HepG2 (cell line): ENCODE measurements around the gene TOMM6. TPM values are rescaled to one million over a fixed set of nuclear protein-coding genes. Genes with fewer than 3 reads are reported as not detected.

ENCODE experiments used
- BORCS8-MEF2B ChIP-seq: sonication (generic); formaldehyde crosslinking; IDR thresholded peaks from 2 replicates; pipeline ENCODE4 v1.8.0; 2022; ENCODE audit warnings: mild to moderate bottlenecking, missing genetic modification reagents
- CERS6 ChIP-seq: sonication (generic); formaldehyde crosslinking; IDR thresholded peaks from 2 replicates; pipeline ENCODE4 v1.5.0; 2020; ENCODE audit warnings: missing genetic modification reagents
- FOSL1 ChIP-seq: sonication (generic); formaldehyde crosslinking; IDR thresholded peaks from 2 replicates; pipeline ENCODE4 v1.9.0; 2021; ENCODE audit warnings: missing genetic modification reagents, borderline replicate concordance
- FOXK2 ChIP-seq: fragments of 450-650 bp; IDR thresholded peaks from 2 replicates; pipeline ENCODE4 v1.6.1; 2016
- GATAD1 ChIP-seq: IDR thresholded peaks from 2 replicates; pipeline ENCODE4 v1.6.1; 2016; ENCODE audit warnings: missing genetic modification reagents, missing compliant biosample characterization
- NFIB ChIP-seq: sonication (generic); formaldehyde crosslinking; IDR thresholded peaks from 2 replicates; pipeline ENCODE4 v1.9.0; 2021; ENCODE audit warnings: missing genetic modification reagents, mild to moderate bottlenecking, borderline replicate concordance
- PRDM10 ChIP-seq: sonication (generic); formaldehyde crosslinking; IDR thresholded peaks from 2 replicates; pipeline ENCODE4 v1.4.0; 2020; ENCODE audit warnings: low read depth, missing genetic modification reagents
- SNAPC2 ChIP-seq: sonication (generic); formaldehyde crosslinking; IDR thresholded peaks from 2 replicates; pipeline ENCODE4 v1.8.1; 2022; ENCODE audit warnings: mild to moderate bottlenecking, missing genetic modification reagents
- ZC3H13 ChIP-seq: sonication (generic); formaldehyde crosslinking; IDR thresholded peaks from 2 replicates; pipeline ENCODE4 v1.8.1; 2023; ENCODE audit warnings: mild to moderate bottlenecking, missing genetic modification reagents, moderate library complexity
- ZMAT5 ChIP-seq: sonication (generic); formaldehyde crosslinking; IDR thresholded peaks from 2 replicates; pipeline ENCODE4 v1.5.0; 2020; ENCODE audit warnings: mild to moderate bottlenecking, low read depth, missing genetic modification reagents, borderline replicate concordance
- ZNF251 ChIP-seq: sonication (generic); formaldehyde crosslinking; IDR thresholded peaks from 2 replicates; pipeline ENCODE4 v1.9.0; 2021; ENCODE audit warnings: mild to moderate bottlenecking, missing genetic modification reagents
- ZNF292 ChIP-seq: sonication (generic); formaldehyde crosslinking; IDR thresholded peaks from 2 replicates; pipeline ENCODE4 v1.8.1; 2022; ENCODE audit warnings: mild to moderate bottlenecking, low read depth, missing genetic modification reagents, borderline replicate concordance
- ZNF547 ChIP-seq: sonication (generic); formaldehyde crosslinking; IDR thresholded peaks from 2 replicates; pipeline ENCODE4 v1.5.1; 2020; ENCODE audit warnings: mild to moderate bottlenecking, missing genetic modification reagents
- ZNF572 ChIP-seq: sonication (generic); formaldehyde crosslinking; IDR thresholded peaks from 2 replicates; pipeline ENCODE4 v1.5.1; 2020; ENCODE audit warnings: mild to moderate bottlenecking, missing genetic modification reagents
- ZNF598 ChIP-seq: sonication (generic); formaldehyde crosslinking; IDR thresholded peaks from 2 replicates; pipeline ENCODE4 v1.5.1; 2020; ENCODE audit warnings: mild to moderate bottlenecking, missing genetic modification reagents, borderline replicate concordance
- ZNF761 ChIP-seq: sonication (generic); formaldehyde crosslinking; conservative IDR thresholded peaks from 2 replicates; pipeline ENCODE4 v1.4.0; 2020; ENCODE audit warnings: mild to moderate bottlenecking, missing genetic modification reagents
- ZSCAN25 ChIP-seq: sonication (generic); formaldehyde crosslinking; IDR thresholded peaks from 2 replicates; pipeline ENCODE4 v1.8.0; 2022; ENCODE audit warnings: mild to moderate bottlenecking, missing genetic modification reagents
- polyA plus RNA-seq, 8 experiments: library from polyadenylated mRNA; depleted of rRNA in 3 of 8; stranded (reverse) in 7 of 8; unstranded in 1 of 8; fragments of >200 nt; fragmentation: Illumina TruSeq in 4 of 8; extraction: Trizol in 4 of 8; gene quantifications; 2 replicates each; pipeline versions ENCODE4 v1.2.1 to v1.2.3, GENCODE V29; 2011 to 2016; ENCODE audit warnings: low read depth in 4 of 8, missing spikeins in 1 of 8, mixed read lengths in 1 of 8; ENCODE audit not compliant: insufficient read depth in 1 of 8
- total RNA-seq, 5 experiments: library from RNA; depleted of rRNA; stranded (reverse); fragments of >200 nt; fragmentation: Illumina TruSeq; extraction: Trizol; gene quantifications; 2 replicates each; pipeline ENCODE4 v1.2.3, GENCODE V29; 2016; ENCODE audit warnings: low read depth in 1 of 5
- TF ChIP-seq, protein P1 (sequence below): sonication (generic); formaldehyde crosslinking; IDR thresholded peaks from 2 replicates; pipeline ENCODE4 v1.5.1; 2020; ENCODE audit warnings: mild to moderate bottlenecking, missing genetic modification reagents, moderate library complexity
- TF ChIP-seq, protein P2 (sequence below): sonication (generic); IDR thresholded peaks from 2 replicates; pipeline ENCODE4 v1.6.1; 2016; ENCODE audit warnings: low read depth, borderline replicate concordance

The TOMM6 gene
- total and polyA plus RNA-seq, 2 of the 13 experiments (the other 11 are each of a cell fraction or from before 2014, with no cell fraction given): 320 to 321 TPM

GRCh38 chr6:41741625-41742490 lies 45.6 kb upstream of the TOMM6 start (continued):
- TF ChIP-seq, protein P1, sequence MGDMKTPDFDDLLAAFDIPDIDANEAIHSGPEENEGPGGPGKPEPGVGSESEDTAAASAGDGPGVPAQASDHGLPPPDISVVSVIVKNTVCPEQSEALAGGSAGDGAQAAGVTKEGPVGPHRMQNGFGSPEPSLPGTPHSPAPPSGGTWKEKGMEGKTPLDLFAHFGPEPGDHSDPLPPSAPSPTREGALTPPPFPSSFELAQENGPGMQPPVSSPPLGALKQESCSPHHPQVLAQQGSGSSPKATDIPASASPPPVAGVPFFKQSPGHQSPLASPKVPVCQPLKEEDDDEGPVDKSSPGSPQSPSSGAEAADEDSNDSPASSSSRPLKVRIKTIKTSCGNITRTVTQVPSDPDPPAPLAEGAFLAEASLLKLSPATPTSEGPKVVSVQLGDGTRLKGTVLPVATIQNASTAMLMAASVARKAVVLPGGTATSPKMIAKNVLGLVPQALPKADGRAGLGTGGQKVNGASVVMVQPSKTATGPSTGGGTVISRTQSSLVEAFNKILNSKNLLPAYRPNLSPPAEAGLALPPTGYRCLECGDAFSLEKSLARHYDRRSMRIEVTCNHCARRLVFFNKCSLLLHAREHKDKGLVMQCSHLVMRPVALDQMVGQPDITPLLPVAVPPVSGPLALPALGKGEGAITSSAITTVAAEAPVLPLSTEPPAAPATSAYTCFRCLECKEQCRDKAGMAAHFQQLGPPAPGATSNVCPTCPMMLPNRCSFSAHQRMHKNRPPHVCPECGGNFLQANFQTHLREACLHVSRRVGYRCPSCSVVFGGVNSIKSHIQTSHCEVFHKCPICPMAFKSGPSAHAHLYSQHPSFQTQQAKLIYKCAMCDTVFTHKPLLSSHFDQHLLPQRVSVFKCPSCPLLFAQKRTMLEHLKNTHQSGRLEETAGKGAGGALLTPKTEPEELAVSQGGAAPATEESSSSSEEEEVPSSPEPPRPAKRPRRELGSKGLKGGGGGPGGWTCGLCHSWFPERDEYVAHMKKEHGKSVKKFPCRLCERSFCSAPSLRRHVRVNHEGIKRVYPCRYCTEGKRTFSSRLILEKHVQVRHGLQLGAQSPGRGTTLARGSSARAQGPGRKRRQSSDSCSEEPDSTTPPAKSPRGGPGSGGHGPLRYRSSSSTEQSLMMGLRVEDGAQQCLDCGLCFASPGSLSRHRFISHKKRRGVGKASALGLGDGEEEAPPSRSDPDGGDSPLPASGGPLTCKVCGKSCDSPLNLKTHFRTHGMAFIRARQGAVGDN (CRISPR knock-in tag): peak; percentile 73
- TF ChIP-seq FOSL1 (CRISPR knock-in tag) (no peak), ZNF761 (CRISPR knock-in tag) (no peak), CERS6 (no peak), FOXK2 (no peak), ZNF292 (CRISPR knock-in tag) (0 out of 2 replicates have a peak, but pooled peaks have one; percentile 3), NFIB (CRISPR knock-in tag) (no peak), PRDM10 (CRISPR knock-in tag) (no peak), GATAD1 (CRISPR knock-in tag) (peak; percentile 22; the same call in 1 of the 2 replicates), ZNF572 (CRISPR knock-in tag) (no peak), ZSCAN25 (no peak), BORCS8-MEF2B (CRISPR knock-in tag) (no peak), ZNF547 (no peak), ZNF251 (CRISPR knock-in tag) (no peak), ZC3H13 (CRISPR knock-in tag) (0 out of 2 replicates have a peak, but pooled peaks have one; percentile 55), ZMAT5 (CRISPR knock-in tag) (no peak), ZNF598 (no peak), SNAPC2 (peak; percentile 77; the same call in 1 of the 2 replicates)
- TF ChIP-seq, protein P2, sequence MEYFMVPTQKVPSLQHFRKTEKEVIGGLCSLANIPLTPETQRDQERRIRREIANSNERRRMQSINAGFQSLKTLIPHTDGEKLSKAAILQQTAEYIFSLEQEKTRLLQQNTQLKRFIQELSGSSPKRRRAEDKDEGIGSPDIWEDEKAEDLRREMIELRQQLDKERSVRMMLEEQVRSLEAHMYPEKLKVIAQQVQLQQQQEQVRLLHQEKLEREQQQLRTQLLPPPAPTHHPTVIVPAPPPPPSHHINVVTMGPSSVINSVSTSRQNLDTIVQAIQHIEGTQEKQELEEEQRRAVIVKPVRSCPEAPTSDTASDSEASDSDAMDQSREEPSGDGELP: peak; percentile 41; the same call in 1 of the 2 replicates
